G401 (cell line): Measurements from ENCODE around the gene TANC2. TPM values are rescaled to one million over a fixed set of nuclear protein-coding genes. Genes with fewer than 3 reads are reported as not detected.

Source experiments
- DNase-seq: peaks from one replicate; pipeline ENCODE4 v3.0.0-alpha.2; 2015; ENCODE audit warnings: low spot score
- in situ Hi-C: cut with HindIII; loops from 2 replicates; pipeline ENCODE4 v1.10.0; 2016; ENCODE audit warnings: low sequenced_read_pairs, mixed read lengths
- total RNA-seq: library from RNA; depleted of rRNA; stranded (reverse); fragments of >200 nt; shearing (Covaris generic); gene quantifications from 2 replicates; pipeline ENCODE4 v1.2.3, GENCODE V29; 2014; rRNA removed

TANC2 gene
- 0.71 and 3.6 TPM in 2 replicates for total RNA-seq

- DNase-seq: peak; percentile 89
- in situ Hi-C loops: no loop called here
These were observed at the start of gene TANC2 for GRCh38 chr17:62965686-62966425. Gene TANC2 (plus strand): TSS chr17:62966235. CDS start chr17:63009560, 43,325 bp downstream.

- DNase-seq: no peak
- in situ Hi-C loops: no loop called here
These were observed 49.1 kb upstream of the TANC2 start for GRCh38 chr17:62916684-62917571.

DNA sequence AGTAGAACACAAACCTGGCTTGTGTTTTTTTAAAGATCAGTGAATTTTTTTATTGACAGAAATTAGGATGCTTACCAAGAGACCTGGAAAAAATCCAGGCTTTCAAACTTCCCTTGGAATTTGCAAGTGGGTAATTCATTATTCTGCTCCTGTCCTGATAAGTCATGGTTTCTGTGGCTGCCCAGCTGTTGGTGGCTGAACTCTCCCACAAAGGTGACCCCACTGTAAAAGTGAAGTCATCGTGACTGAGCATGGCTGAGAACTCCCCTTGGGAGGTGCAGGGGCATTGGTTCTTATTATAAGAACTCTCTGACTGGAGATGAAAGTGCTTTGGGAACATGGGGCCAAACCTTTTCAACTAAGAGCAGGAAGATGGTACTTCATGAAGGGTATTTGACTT is 46.6 kb upstream of the TANC2 start:
- no peak for DNase-seq
- in situ Hi-C loops: no loop called here

DNA sequence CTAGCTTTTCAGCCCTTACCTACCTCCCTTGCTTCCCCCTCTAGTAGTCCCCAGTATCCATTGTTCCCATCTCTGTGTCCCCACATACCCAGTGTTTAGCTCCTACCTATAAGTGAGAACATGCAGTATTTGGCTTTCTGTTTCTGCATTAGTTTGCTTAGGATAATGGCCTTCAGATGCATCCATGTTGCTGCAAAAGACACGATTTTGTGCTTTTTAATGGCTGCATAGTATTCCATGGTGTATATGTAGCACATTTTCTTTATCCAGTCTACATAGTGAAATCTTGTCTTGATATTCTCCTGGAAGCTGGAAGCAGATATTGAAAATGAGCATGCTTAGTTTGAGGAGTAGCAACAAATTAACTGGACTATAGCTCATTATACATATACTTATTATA is 45.7 kb upstream of the TANC2 start:
- in situ Hi-C loops: no loop called here
- no peak for DNase-seq

DNA sequence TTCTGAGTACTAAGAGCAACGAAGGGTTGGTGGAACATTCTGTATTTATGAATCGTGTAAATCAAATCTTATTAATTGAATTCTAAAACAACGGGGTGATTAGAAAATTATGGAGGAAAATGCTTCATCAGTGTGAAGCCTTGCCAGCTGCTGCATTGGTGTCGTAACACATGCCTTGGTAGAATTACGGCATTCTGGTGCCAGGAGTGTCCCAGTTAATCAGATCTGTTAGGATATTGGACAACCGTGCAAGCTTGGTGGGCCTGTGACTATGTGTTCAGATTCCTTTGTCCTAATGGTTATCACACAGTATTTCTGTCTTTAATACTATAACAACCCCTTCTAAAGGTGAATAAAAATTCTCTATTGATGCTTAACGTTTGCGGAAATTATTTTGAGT is 44.2 kb upstream of the TANC2 start:
- in situ Hi-C loops: no loop called here
- no peak for DNase-seq

DNA sequence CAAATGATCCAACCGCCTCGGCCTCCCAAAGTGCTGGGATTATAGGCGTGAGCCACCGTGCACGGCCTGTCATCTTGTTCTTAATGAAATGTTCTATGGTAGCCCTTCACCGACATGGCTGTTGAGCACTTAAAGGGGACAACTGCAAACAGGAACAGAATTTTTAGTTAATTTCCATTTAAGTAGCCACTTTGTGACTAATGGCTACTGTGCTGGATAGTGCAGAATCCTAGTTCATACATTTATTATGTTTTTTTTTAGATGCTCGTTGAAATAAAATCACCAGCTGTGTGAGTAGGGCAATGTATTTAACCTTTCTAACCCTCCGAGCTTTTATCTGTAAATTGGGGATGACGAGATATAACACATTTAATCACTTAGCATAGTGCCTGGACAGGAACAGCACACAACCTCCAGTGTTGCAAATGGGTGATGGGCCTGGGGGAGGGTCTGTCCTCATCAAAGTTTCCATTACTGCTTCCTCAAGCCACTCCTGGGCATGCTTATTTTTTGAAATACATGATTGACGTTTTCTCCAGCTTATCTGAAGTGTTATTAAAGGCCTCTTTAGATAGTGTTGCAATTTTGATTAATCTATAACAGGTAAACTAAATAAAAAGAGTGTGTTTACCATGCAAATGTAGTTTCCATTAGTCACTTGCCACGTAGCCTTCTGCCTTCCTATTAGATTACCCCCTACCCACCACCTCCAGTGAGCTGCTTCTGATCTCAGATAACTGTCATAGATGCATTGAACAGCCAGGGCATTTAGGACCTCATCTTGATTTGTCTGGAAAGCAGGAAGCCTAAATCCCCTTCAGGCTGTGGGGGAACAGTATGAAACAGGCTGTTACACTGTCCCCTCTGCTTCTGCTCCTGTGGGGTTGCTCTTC is 42.5 kb upstream of the TANC2 start:
- DNase-seq: no peak
- in situ Hi-C loops: no loop called here

DNA sequence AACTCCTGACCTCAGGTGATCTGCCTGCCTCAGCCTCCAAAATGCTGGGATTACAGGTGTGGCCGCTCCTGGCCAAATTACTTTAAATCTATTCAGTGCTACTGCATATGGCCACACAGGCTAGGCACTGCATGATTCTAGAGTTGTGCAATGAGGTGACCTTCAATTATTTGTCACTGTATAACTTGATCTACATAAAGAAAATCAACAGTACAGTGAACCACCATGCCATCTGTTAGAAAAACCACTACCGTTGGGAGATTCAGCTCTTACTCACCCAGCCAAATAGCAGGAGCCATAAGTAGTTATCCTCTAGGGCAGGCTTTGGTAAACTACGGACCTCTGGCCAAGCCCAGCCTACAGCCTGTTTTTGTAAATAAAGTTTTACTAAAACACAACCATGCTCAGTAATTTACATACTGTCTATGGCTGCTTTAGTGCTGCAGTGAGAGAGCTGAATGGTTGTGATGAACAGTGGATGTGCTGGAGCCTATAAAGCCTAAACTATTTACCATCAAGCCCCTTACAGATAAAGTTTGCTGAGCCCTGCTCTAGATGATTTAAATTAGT is 40.7 kb upstream of the TANC2 start:
- in situ Hi-C loops: no loop called here

GRCh38 chr17:62927083-62927482 is 39.0 kb upstream of the TANC2 start:
- DNase-seq: no peak
- in situ Hi-C loops: no loop called here

More for the DNA sequence above, 40.7 kb upstream of the TANC2 start:
- no peak for DNase-seq

- no peak for DNase-seq
- in situ Hi-C loops: no loop called here
These were observed 36.7 kb upstream of the TANC2 start for GRCh38 chr17:62929320-62929719.

GRCh38 chr17:62931101-62931500 is 34.9 kb upstream of the TANC2 start:
- in situ Hi-C loops: no loop called here
- DNase-seq: no peak

- DNase-seq: no peak
- in situ Hi-C loops: no loop called here
These were observed 32.3 kb upstream of the TANC2 start for GRCh38 chr17:62933501-62934385.

- in situ Hi-C loops: no loop called here
- no peak for DNase-seq
These were observed 30.9 kb upstream of the TANC2 start for GRCh38 chr17:62935098-62935497.

- DNase-seq: no peak
- in situ Hi-C loops: no loop called here
These were observed 30.5 kb upstream of the TANC2 start for GRCh38 chr17:62935523-62935922.

GRCh38 chr17:62937606-62938005 is 28.4 kb upstream of the TANC2 start:
- no peak for DNase-seq
- in situ Hi-C loops: no loop called here

- DNase-seq: no peak
- in situ Hi-C loops: no loop called here
These were observed 24.6 kb upstream of the TANC2 start for GRCh38 chr17:62941358-62941991.

DNA sequence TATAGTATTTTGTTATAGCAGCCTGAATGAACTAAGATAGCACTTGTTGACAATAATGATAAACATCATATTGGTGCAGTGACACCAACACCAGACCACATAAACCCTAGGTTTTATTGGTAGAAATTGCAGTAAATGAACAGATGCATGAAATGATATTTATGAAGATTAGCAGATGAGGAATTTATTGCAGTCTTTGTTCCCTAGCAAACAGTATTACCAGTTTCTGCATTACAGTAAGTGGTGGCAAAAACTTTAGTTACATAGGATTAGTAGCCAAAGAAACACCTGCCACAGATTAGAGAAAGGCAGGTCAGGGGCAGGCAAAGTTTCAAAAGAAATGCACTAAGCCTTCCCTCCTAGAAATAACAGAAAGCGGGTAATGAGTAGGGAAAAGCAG is 17.7 kb upstream of the TANC2 start:
- in situ Hi-C loops: no loop called here

GRCh38 chr17:62949036-62949435 is 17.0 kb upstream of the TANC2 start:
- in situ Hi-C loops: no loop called here
- DNase-seq: no peak

More for the DNA sequence above, 17.7 kb upstream of the TANC2 start:
- no peak for DNase-seq

- DNase-seq: no peak
- in situ Hi-C loops: no loop called here
These were observed 16.0 kb upstream of the TANC2 start for GRCh38 chr17:62950067-62950466.
